ENCODE measurements around the gene NDRG3.

- TF ChIP-seq POLR2A (IDR thresholded peaks at IDR 0.05) (no peak), CTCF (IDR thresholded peaks at IDR 0.05) (no peak), POLR2AphosphoS5 (IDR thresholded peaks at IDR 0.05; ENCODE audit: insufficient read depth in 1 of 2, low read depth in 1 of 2) (no peak)
Observed at GRCh38 chr20:36777576-36777975, 31.7 kb upstream of the NDRG3 start.

All from vagina (tissue), 2 donors.